Right kidney (tissue), 9 donors: ENCODE measurements around the gene PRICKLE3.

Experiments used
- DNase-seq: peaks from one replicate; pipeline ENCODE4 v3.0.0-alpha.2; 2016
- long read RNA-seq, 8 donors: transcript quantifications; one replicate each; lab custom pipeline, GENCODE V29; 2026

The PRICKLE3 gene
- long read RNA-seq, donor 1, partial matches to known transcripts: 0 of 1 reads
- long read RNA-seq, donor 1, other reads (novel, unspliced or antisense): 0 of 1 reads
- long read RNA-seq, donor 2: 0 reads
- long read RNA-seq, donor 3, partial matches to known transcripts: 0 of 2 reads
- long read RNA-seq, donor 3, other reads (novel, unspliced or antisense): 0 of 2 reads
- long read RNA-seq, donor 4, partial matches to known transcripts: 0 of 2 reads
- long read RNA-seq, donor 4, other reads (novel, unspliced or antisense): 0 of 2 reads
- long read RNA-seq, donor 5, partial matches to known transcripts: 0 of 1 reads
- long read RNA-seq, donor 5, other reads (novel, unspliced or antisense): 0 of 1 reads
- long read RNA-seq, donor 6, partial matches to known transcripts: 0 of 3 reads
- long read RNA-seq, donor 6, other reads (novel, unspliced or antisense): 0 of 3 reads
- long read RNA-seq, donor 7, partial matches to known transcripts: 0 of 1 reads
- long read RNA-seq, donor 7, other reads (novel, unspliced or antisense): 0 of 1 reads
- long read RNA-seq, donor 8, partial matches to known transcripts: 0 of 3 reads
- long read RNA-seq, donor 8, other reads (novel, unspliced or antisense): 0 of 3 reads

- peak; percentile 69 for DNase-seq
Measured at GRCh38 chrX:49186125-49187027, at the start of gene PRICKLE3. PRICKLE3 (minus strand) TSS chrX:49186373; CDS start chrX:49186297, 76 bp downstream.

- DNase-seq: peak; percentile 46
Measured at GRCh38 chrX:49233887-49234555, 47.8 kb upstream of the PRICKLE3 start.

DNA sequence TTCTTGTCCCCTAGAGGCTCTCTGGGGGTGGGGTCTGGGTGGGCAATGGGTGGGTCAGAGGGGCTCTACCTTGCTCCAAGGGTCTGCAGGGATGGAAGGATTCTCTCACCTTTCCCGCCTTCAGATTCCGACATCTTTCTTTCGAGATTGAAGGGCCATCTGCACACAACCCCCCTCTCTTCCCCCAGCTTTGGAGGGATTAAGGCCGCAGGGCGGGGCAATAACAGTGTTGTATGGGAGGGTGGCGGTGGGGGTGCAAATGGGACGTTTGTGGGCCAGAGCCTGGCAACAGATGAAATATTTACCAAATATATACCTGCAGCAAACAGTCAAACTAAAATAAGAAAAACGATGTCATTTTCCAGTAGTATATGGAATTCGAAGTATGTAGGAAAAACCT, 47.0 kb upstream of the PRICKLE3 start, which contains the start of gene CACNA1F:
Gene CACNA1F (minus strand): TSS at position 165 of the 400 bp plus-strand sequence. CDS start 31 bp downstream, at position 134.
- no peak for DNase-seq

GRCh38 chrX:49232525-49232924, 46.4 kb upstream of the PRICKLE3 start:
- no peak for DNase-seq

GRCh38 chrX:49231333-49232000, 45.3 kb upstream of the PRICKLE3 start:
- no peak for DNase-seq

GRCh38 chrX:49230500-49231232, 44.5 kb upstream of the PRICKLE3 start:
- DNase-seq: peak; percentile 20

GRCh38 chrX:49228185-49228584, 42.0 kb upstream of the PRICKLE3 start:
- no peak for DNase-seq

DNA sequence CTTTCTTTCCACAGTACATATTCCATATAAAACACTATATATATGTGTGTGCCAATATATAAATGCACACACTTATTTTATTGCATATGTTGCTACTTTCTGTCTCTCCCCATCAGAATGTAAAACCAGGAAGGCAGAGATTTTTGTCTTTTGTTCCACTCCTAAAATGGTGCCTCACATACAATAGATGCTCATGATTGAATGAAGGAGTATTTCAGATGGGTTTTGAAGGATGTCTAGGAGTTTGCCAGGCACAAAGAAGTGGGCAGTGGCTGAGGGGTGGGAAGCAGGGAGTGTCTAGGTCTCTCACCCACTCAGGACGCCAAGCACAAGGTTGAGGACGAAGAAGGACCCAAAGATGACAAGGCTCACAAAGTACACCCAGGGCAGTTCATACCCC, 41.6 kb upstream of the PRICKLE3 start:
- no peak for DNase-seq

- DNase-seq: no peak
Measured at GRCh38 chrX:49226946-49227345, 40.8 kb upstream of the PRICKLE3 start.

DNA sequence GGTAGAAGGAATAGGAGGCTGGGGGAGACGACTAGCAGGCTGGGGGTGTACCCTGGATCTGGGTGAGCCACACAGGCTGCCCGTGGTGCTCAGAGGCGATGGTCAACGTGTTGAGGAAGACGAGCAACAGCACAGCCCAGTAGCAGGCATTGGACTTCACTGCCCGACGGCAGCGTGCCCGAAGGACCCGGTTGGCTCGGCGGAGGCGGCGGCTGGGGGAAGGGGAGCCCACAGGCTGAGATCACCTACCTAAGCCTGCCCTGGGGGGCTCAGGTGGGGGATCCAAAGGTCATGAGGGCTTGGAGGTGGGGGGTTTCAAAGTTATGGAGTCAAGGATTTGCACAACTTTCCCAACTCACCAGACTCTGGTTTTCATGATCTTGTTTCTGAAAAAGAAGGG, 39.7 kb upstream of the PRICKLE3 start:
- no peak for DNase-seq

DNA sequence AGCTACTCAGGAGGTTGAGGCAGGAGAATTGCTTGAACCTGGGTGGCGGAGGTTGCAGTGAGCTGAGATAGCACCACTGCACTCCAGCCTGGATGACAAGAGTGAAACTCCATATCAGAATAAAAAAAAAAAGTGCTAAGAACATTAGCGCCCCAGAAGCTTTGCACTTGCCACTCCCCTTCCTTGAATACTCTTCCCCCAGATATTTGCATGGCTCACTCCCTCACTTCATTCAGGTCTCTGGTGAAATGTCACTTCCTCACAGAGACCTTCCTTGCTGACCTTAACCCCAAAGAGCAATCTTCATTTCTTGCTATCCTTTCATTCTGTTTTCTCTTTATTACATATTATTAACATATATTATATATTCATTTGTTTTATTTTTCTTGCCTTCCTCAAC, 35.7 kb upstream of the PRICKLE3 start:
- DNase-seq: no peak

GRCh38 chrX:49220100-49220499, 33.9 kb upstream of the PRICKLE3 start:
- no peak for DNase-seq

GRCh38 chrX:49214996-49215526, 28.9 kb upstream of the PRICKLE3 start:
- no peak for DNase-seq

DNA sequence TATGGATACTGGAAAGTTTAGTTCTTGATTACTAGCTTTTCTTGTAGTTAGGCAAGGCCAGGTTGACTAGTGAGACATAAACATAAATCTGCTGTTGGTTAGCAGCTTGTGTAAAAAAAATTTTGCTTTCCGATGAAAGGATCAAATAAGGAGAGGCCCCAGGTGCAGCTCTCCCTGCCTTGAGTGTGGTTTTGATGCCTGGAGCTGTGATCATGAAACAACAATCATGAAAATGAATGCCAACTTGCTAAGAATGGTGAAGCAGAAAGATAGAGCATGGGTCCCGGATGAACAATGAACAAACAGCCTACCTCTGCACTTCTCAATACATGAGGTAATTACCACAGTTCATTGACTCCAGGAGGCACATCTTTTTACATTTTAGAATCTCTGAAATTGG, 28.2 kb upstream of the PRICKLE3 start:
- DNase-seq: no peak

DNA sequence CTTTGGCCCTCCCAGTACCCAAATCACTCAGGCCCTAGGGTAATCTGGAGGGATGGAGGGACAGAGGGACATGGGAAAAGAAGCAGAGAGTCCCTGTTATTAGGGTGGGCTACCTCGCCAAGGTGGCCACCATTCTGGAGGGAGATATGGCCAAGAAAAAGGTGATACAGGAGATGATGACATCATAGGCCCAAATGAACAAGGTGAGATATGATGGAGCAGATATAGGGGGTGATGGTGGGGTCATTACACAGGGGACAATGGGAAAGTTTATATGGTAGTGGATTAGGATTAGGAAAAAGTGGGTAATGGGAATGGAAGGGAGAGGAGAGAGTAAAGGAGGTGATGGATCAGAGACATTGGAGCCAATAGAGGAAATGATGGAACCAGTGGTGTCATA, 26.7 kb upstream of the PRICKLE3 start:
- DNase-seq: no peak

GRCh38 chrX:49212209-49212608, 26.0 kb upstream of the PRICKLE3 start:
- no peak for DNase-seq

DNA sequence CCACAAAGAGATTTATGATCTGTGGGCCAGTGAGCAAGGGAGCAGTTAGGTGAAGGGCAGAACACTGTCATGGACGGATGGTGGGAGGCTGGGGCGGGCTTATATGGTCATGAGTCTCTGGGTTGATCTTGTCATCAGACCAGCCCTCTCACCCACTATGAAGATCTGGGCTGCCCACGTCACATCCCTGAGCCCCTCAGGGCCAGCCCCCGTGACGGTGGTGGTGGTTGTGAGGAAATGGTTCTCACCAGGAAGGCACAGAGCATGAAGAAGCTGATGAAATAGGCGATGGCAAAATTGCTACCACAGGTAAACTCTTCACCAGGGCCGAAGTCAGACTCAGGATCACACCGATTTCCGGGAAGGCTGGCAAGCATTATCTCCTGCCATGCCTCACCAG, 24.9 kb upstream of the PRICKLE3 start:
- DNase-seq: no peak

DNA sequence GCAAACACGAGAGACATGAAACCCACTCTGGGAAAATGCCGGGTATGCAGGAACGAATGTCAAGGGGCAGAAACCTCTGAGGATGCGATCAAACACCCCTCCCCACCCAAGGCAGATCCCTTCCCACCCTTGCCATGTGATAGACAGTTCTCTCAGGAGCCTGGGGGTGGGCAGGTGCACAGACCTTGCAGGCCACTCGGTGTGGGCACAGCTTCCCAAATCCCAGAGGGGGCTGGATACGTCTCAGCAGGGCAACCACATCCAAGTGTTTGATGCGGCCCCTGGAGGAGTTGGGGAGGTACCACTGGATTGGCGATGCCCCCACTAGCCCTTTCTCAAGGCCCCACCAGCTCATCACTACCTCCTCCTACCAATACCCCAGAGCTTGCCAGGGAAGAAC, 24.2 kb upstream of the PRICKLE3 start:
- DNase-seq: no peak

DNA sequence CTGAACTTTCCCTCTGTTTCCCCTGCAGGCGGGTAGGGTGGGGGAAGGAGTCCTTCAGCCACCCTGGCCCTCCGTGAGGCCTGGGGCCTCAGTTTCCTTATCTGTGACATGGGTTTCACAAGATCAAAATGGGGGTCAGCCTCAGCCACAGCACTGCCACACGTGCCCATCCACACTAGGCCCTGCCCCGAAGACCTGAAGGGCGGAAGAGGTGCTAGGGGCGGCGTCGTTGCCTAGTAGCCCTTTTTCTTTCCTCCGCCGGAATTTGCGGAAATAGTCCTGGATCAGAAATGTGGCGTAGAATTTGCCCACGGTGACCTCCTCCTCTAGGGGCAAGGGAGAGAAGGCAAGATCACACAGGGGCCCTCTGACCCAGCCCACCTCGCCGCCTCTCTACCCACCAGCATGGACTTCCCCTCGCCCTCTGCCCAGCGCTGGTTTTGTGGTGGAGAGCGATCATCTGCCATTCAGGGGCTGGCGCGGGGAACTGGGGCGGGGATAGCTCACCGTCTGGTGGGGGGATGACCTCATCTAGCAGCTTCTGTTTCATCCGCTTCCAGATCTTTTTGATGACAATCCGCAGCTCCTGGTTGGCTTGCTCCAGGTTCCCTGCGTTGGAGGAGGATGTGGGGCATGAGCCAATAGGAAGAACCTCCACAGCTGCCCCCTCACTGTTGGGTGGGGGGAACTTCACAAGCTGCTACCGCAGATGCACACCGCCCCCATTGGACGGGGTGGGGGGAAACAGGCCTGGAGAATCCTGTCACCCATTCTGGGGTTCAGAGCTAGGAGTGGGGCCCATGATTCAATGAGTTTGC, 23.5 kb upstream of the PRICKLE3 start:
- DNase-seq: no peak

GRCh38 chrX:49208399-49208798, 22.2 kb upstream of the PRICKLE3 start:
- no peak for DNase-seq
